Duodenal mucosa (tissue), 2 donors: ENCODE measurements around the gene PRR23E.

Experiments used
- H3K27ac ChIP-seq: one replicate; pipeline ENCODE4 v1.7.0; 2013; ENCODE audit warnings: low read depth, low read length
- H3K27me3 ChIP-seq, 2 donors: one replicate each; pipeline ENCODE4 v1.7.0; 2013; ENCODE audit warnings: low read length in 2 of 2, control low read depth in 1 of 2; ENCODE audit not compliant: insufficient read depth in 2 of 2, control insufficient read depth in 1 of 2
- H3K36me3 ChIP-seq, 2 donors: one replicate each; pipeline ENCODE4 v1.7.0; 2013; ENCODE audit warnings: low read length in 2 of 2, control low read depth in 1 of 2; ENCODE audit not compliant: insufficient read depth in 2 of 2, control insufficient read depth in 1 of 2
- H3K4me1 ChIP-seq, 2 donors: one replicate each; pipeline ENCODE4 v1.7.0; 2013; ENCODE audit warnings: low read length in 2 of 2, control low read depth in 1 of 2; ENCODE audit not compliant: insufficient read depth in 2 of 2, control insufficient read depth in 1 of 2
- H3K4me3 ChIP-seq, 2 donors: one replicate each; pipeline ENCODE4 v1.7.0; 2013; ENCODE audit warnings: low read length in 2 of 2, low read depth in 1 of 2
- H3K9ac ChIP-seq, 2 donors: one replicate each; pipeline ENCODE4 v1.7.0; 2013; ENCODE audit warnings: low read length in 2 of 2, low read depth in 1 of 2
- H3K9me3 ChIP-seq, 2 donors: one replicate each; pipeline ENCODE4 v1.7.0; 2013; ENCODE audit warnings: low read length in 2 of 2, control low read depth in 1 of 2; ENCODE audit not compliant: control insufficient read depth in 1 of 2

Gene PRR23E, protein sequence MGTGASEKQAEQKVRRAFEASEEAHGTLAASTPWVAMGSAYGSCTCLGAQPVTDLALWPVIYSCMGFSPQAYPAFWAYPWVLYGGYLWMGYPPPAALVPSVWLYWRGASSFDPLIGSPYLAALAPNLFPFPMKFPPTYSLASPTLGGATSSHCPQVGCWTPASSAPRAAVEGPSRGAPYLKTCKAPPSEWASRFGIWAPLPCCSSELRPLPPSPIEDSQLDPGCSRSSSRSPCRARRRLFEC

DNA sequence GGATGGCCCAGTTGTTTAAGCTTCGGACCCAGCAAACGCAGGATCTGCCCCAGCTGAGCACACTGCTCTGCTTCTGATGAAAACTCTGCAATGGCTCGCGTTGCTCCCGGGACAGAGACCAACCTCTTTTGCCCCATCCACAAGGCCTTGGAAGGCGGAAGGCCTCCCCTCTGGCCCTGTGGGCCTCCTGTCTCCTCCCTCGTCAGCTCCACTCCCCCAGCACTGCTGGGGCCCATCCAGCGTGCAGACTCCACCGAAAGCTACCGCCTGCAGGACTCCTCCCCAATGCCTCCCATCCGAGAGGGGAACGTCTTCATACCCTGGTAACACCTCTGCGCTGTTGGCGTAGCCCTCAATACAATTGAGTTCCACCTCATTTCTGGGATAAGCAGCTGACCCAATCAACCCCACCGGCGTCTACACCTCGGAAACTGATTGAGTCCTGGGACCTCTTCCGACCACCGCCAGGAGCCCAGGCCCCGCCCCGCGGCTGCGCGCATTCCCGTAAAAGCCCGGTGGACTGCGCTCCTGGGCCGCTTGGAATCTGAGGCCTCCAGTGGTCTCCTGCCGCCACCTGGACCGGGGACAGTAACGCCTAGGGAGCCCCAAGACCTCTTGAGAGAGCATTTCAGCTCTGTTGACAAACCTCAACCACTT is at the start of gene PRR23E:
Gene PRR23E (plus strand): TSS at position 556 of the 657 bp plus-strand sequence. CDS start 3,555 bp downstream, outside the sequence.
- Histone ChIP-seq H3K36me3 (no peaks in the 10 kb centered on the region), H3K9me3 (no peaks in the 10 kb centered on the region), H3K4me3 (no peak within 1 kb of the TSS), H3K9ac (no peak within 1 kb of the TSS), H3K27me3 (no peaks in the 10 kb centered on the region), H3K4me1 (no peaks in the 10 kb centered on the region), H3K27ac (no peak within 1 kb of the TSS)

DNA sequence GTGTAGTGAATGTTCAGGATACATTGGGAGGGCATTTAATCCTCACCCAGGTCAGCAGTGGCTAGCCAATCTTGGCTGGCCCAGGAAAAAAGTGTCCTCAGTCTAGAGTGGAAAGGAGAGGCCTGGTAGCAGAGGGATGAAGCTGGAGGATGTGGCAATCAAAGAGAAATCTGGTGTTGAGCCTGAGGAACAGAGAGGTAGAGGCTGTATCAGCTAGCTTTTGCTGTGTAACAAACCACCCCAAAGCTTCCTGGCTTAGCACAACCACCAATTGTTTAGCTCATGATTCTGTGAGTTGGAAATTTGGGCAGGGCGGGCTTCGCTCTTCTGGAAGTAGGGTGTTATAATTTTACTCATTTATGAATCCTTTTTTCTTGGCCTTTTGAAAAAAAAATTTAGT is 49.8 kb upstream of the PRR23E start:
- H3K9ac ChIP-seq, result no peak overlapping the region
- peaks cover 15 to 19% of the 10 kb centered on the region in 2 donors for H3K4me1 ChIP-seq
- H3K27me3 ChIP-seq, result peaks cover 6 to 14% of the 10 kb centered on the region in 2 donors
- H3K9me3 ChIP-seq, result no peaks in the 10 kb centered on the region
- H3K27ac ChIP-seq, result no peak overlapping the region
- H3K36me3 ChIP-seq, result no peaks in the 10 kb centered on the region
- H3K4me3 ChIP-seq, result no peak overlapping the region

DNA sequence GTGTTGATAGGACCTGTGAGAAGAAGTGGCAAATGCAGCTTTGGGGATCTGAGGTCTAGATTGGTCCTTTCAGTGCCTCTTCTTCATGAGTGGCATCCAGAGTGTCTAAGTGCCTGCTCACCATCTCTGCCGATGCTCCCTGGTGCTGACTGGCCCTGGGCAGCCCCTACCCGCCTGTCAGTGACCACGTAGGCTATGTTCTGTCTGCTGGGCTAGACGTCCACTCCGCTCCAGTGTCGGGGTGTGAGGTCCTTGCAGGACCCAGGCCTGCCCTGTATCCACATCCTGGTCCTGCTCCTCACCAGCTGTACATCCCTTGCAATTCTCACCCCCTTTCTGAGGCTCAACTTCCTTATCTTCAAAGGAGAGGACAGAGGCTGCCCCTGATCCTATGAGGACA is 48.3 kb upstream of the PRR23E start:
- Histone ChIP-seq H3K4me3 (no peak overlapping the region), H3K4me1 (peaks cover 15 to 16% of the 10 kb centered on the region in 2 donors), H3K27me3 (peaks cover 6 to 10% of the 10 kb centered on the region in 2 donors), H3K9ac (no peak overlapping the region), H3K27ac (no peak overlapping the region), H3K9me3 (no peaks in the 10 kb centered on the region), H3K36me3 (no peaks in the 10 kb centered on the region)

DNA sequence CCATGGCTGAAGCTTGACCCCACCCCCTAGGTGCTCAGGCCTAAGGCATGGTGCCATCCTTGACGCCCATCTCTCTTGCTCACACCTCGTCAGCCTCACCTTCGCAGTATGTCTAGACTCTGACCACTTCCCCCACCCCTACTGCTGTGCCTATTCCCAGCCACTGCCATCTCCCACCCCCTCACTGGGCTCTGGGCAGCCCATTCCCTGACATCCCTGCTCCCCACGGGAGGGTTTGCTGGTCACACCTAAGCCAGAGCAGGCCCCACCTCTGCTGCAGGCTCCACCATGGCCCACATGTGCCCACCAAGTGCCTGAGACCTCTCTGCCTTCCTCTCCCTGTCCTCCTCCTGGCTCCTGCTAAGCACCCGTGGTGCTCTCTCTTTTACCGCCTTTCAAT is 47.7 kb upstream of the PRR23E start:
- H3K27me3 ChIP-seq, result peaks cover 6 to 7% of the 10 kb centered on the region in 2 donors
- H3K36me3 ChIP-seq, result no peaks in the 10 kb centered on the region
- peaks cover 15 to 16% of the 10 kb centered on the region in 2 donors for H3K4me1 ChIP-seq
- no peaks in the 10 kb centered on the region for H3K9me3 ChIP-seq
- H3K9ac ChIP-seq, result no peak overlapping the region
- no peak overlapping the region for H3K4me3 ChIP-seq
- H3K27ac ChIP-seq, result no peak overlapping the region

DNA sequence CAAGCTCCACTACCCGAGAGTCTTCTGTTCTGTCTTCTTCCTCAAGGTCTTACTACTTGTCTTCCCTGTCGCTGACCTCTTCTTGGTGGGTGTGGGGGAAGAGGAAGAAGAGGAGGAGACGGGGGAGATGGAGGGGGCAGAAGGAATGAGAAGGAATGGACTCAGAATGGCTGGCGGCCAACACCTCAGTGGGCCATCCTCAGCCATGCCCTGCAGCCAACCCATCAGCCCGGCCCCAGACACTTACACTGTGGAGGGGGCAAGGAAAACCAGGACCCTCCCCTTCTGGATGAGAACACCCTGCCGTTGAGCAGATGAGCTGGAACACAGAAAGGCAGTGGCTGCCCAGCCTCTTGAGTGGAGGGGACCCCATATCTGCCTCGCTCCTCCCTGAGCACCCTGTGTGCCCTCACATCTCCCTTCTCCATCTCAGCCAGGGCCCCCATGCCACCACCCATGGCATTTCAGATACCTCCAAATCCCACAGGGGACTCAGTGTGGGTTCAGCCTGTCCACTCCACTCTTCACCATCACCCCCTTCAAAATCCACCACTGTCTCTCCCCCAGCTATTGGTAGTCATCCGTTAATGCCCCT is 45.5 kb upstream of the PRR23E start:
- H3K36me3 ChIP-seq, result no peaks in the 10 kb centered on the region
- no peak overlapping the region for H3K9ac ChIP-seq
- H3K27ac ChIP-seq, result no peak overlapping the region
- H3K4me1 ChIP-seq, result peaks cover 4 to 6% of the 10 kb centered on the region in 2 donors
- no peak overlapping the region for H3K4me3 ChIP-seq
- peaks cover 5 to 7% of the 10 kb centered on the region in 2 donors for H3K27me3 ChIP-seq
- no peaks in the 10 kb centered on the region for H3K9me3 ChIP-seq

DNA sequence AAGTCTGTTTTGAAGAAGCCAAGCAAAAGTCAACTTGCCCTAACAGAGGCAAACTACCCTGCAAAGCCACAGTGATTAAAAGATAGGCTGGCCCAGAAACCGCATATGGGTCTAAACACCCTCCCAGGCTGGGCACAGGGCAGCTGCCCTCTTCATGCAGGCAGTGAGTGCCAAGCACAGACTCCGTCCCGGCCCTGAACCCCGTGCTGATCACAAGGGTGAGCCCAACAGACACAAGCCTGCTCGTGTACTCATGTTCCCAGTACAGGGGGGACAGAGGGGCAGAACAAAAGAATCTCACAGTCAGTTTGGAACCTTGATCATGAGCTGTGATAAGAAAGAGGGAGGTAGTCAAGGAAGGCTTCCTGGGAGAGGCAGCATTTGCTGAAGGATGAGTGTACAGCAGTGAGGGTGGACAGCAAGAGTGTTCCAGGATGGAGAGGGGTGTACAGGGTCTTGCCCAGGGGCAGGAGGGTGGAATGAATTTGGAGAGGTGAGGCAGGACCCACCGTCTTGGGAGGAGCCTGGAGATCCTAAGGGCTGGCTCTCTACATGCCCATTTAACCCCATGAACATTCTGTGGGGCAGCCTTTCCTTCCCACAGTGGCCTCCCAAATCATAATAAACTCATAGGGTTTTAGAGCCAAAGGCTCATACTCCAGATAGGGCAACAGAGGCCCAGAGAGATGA is 43.2 kb upstream of the PRR23E start:
- H3K4me1 ChIP-seq, result no peaks in the 10 kb centered on the region
- no peaks in the 10 kb centered on the region for H3K36me3 ChIP-seq
- H3K4me3 ChIP-seq, result no peak overlapping the region

DNA sequence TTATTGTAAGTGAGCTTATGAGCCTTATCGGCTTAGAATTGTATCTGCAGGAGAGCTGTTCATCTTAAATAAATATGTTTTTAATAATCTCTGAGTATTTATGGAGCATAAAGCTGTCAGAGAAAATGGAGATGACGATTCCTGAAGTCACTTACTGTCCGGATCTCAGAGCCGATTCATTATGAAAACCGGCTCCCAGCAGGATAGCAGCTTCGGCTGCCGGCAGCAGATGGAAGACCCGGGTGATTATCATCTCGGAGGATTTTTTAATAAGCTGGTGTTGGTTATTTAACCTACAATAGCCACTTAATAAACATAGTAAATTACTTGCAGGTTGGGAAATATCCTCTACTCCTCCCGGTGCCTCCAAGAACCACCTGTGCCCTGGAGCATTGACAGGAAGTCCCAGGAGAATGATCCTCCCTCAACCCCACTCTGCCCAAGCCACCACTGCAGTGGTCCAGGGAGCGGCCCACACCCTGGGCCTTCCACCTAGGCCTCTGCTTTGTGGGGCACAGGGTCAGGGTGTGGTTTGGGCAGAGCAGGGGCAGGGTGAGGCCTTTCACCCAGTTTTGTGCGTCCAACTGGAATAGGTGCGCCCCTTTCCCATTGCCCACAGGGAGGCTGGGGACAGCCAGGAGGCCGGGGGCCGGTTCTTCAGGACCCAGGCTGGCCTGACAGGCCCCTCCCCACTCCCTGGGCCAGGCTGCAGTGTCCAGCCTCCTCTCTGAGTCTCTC is 42.2 kb upstream of the PRR23E start:
- H3K36me3 ChIP-seq, result no peaks in the 10 kb centered on the region
- H3K27ac ChIP-seq, result no peak overlapping the region
- H3K9ac ChIP-seq, result no peak overlapping the region
- H3K4me3 ChIP-seq, result no peak overlapping the region
- H3K9me3 ChIP-seq, result no peaks in the 10 kb centered on the region
- H3K27me3 ChIP-seq, result peaks cover 7% of the 10 kb centered on the region in 2 donors
- H3K4me1 ChIP-seq, result no peaks in the 10 kb centered on the region

More for the DNA sequence above, 43.2 kb upstream of the PRR23E start:
- Histone ChIP-seq H3K9me3 (no peaks in the 10 kb centered on the region), H3K9ac (no peak overlapping the region), H3K27ac (no peak overlapping the region), H3K27me3 (peaks cover 6 to 7% of the 10 kb centered on the region in 2 donors)

DNA sequence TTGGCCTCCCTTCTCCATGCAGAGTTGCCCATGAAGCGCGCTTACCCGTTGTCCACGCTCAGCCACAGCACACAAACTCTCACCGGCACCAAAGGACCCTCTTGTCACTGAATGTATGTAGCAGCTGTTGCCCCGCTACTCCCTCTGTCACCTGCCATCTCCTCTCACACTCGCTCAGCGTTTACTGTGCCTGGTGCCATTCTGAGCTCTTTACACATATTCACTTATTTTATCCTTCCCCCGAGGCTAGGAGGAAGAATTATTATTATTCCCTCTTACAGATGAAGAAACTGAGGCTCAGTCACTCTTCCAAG is 41.7 kb upstream of the PRR23E start:
- H3K36me3 ChIP-seq, result no peaks in the 10 kb centered on the region
- H3K9me3 ChIP-seq, result no peaks in the 10 kb centered on the region
- H3K4me1 ChIP-seq, result no peaks in the 10 kb centered on the region
- H3K27ac ChIP-seq, result no peak overlapping the region
- peaks cover 7 to 9% of the 10 kb centered on the region in 2 donors for H3K27me3 ChIP-seq
- no peak overlapping the region for H3K4me3 ChIP-seq
- no peak overlapping the region for H3K9ac ChIP-seq

DNA sequence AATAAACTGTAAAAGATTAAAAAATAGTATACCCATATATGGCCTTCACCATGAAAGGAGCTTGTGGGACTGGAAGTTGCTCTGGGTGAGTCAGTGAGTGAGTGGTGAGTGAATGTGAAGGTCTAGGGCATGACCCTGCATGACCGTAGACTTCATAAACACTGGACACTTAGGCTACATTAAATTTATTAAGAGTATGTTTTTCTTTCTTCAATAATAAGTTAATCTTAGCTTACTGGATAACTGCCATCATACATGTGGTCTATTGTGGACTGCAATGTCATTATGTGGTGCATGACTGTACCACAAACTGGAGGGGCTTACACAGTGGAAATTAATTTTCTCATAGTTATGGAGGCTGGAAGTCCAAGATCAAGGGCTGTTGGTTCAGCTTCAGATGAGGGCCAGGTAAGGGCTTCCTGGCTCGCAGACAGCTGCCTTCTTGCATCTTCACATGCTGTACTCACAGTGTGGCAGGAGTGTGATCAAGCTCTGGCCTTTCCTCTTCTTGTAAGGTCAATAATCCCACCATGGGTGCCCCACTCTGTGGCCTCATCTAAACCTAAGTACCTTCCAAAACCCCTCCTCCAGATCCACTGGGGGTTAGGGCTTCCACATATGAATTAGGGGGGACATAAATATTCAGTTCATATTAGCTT is 40.8 kb upstream of the PRR23E start:
- Histone ChIP-seq H3K27ac (no peak overlapping the region), H3K9ac (no peak overlapping the region), H3K36me3 (no peaks in the 10 kb centered on the region), H3K27me3 (peaks cover under 1 to 12% of the 10 kb centered on the region in 2 donors), H3K4me1 (no peaks in the 10 kb centered on the region), H3K4me3 (no peak overlapping the region), H3K9me3 (no peaks in the 10 kb centered on the region)
